HG03342 (cell line): Measurements from ENCODE around the gene HRK.

Source experiments
- ATAC-seq: cut with Tn5 transposase; IDR thresholded peaks from one replicate; pipeline ENCODE4 v1.9.1; 2021; ENCODE audit warnings: mild to moderate bottlenecking, moderate library complexity; ENCODE audit not compliant: unreplicated experiment

The HRK gene

GRCh38 chr12:116881325-116881876, at the start of gene HRK:
HRK (minus strand) TSS chr12:116881441; CDS start chr12:116881307, 134 bp downstream.
- no peak for ATAC-seq

GRCh38 chr12:116929885-116930284, 48.6 kb upstream of the HRK start:
- no peak for ATAC-seq

- no peak for ATAC-seq
These were observed 47.3 kb upstream of the HRK start for GRCh38 chr12:116928504-116928903.

- no peak for ATAC-seq
These were observed 46.2 kb upstream of the HRK start for GRCh38 chr12:116927244-116927940.

- no peak for ATAC-seq
These were observed 45.3 kb upstream of the HRK start for GRCh38 chr12:116926283-116927243.

- ATAC-seq = peak; percentile 67
These were observed 43.6 kb upstream of the HRK start for GRCh38 chr12:116924558-116925453.

- peak; percentile 57 for ATAC-seq
These were observed 41.1 kb upstream of the HRK start for GRCh38 chr12:116922194-116922897.

- no peak for ATAC-seq
These were observed 39.7 kb upstream of the HRK start for GRCh38 chr12:116920939-116921338.

- ATAC-seq = no peak
These were observed 38.7 kb upstream of the HRK start for GRCh38 chr12:116919706-116920485.

- no peak for ATAC-seq
These were observed 38.0 kb upstream of the HRK start for GRCh38 chr12:116919247-116919661.

- no peak for ATAC-seq
These were observed 37.2 kb upstream of the HRK start for GRCh38 chr12:116918464-116918863.

GRCh38 chr12:116916714-116917114, 35.5 kb upstream of the HRK start:
- peak; percentile 95 for ATAC-seq

- no peak for ATAC-seq
These were observed 34.9 kb upstream of the HRK start for GRCh38 chr12:116916122-116916521.

- no peak for ATAC-seq
These were observed 34.1 kb upstream of the HRK start for GRCh38 chr12:116915326-116915725.

GRCh38 chr12:116910645-116911451, 29.6 kb upstream of the HRK start, which contains the start of gene FBXW8:
FBXW8 (plus strand) TSS chr12:116910950; CDS start chr12:116911038, 88 bp downstream.
- ATAC-seq = peak; percentile 86

GRCh38 chr12:116910280-116910644, 29.0 kb upstream of the HRK start:
- no peak for ATAC-seq

- no peak for ATAC-seq
These were observed 25.0 kb upstream of the HRK start for GRCh38 chr12:116906285-116906684.

- no peak for ATAC-seq
These were observed 22.6 kb upstream of the HRK start for GRCh38 chr12:116903818-116904217.
